ENCODE results near the gene LRPPRC.
A peak's percentile ranks its signal among the peaks of the same experiment; 100 is the strongest.

LRPPRC gene

GRCh38 chr2:43984533-43984932 is 11.3 kb downstream of the LRPPRC start:
- DNase-seq (ENCODE audit: insufficient read length, low spot score), result no peak
- FAIRE-seq, result no peak

DNA sequence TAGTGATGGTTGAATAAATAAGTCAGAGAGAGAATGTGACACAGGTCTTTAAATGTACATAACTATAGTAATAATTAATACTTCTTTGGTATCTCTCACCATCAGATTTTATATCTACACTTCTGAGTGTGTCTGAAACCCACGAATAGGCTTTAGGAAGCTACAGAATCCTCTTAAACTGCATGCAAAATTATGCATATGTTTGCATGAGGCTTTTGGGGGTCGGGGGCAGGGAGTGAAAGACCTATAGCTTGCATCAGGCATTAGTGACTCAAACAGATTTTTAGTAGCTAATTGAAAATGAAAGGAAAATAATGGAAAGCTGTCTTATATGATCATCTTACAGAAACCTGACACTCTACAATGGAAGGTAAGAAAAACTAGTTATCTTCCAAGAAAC is 14.9 kb downstream of the LRPPRC start:
- FAIRE-seq (no peak), DNase-seq (ENCODE audit: insufficient read length, low spot score) (no peak)

DNA sequence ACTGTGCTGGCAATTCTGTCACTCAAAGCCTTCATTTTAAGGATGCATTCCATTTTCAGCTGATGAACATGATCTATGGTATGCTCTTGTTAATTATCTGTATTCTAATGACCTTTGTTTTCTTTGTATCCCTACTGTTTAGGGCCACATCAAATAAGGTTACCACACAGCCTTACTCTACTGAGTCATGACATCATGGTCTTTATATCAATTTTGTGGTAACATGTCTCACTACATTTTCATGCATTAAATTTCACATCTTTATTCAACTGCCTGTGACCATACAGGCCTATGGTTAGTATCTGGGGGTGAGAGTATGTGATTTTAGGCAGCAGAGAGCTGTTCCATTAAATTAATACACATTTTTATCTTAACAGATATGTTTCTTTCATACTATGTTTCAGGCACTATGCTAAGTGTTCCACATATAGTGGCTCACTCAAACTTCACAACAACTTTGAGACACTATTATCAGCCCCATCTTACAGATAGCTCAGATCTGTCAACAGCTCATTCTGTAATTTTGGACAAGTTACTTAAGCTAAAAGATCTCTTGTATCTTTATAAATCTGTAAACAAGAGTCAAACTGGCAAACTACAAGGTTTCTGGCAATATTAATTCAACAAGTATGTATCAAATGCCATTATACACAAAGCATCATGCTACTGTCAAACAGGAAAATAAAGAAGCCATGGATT is 18.0 kb downstream of the LRPPRC start:
- DNase-seq (ENCODE audit: insufficient read length, low spot score) (no peak), FAIRE-seq (no peak)

GRCh38 chr2:43960921-43961320 is 34.9 kb downstream of the LRPPRC start:
- FAIRE-seq (no peak), DNase-seq (ENCODE audit: insufficient read length, low spot score) (no peak)

DNA sequence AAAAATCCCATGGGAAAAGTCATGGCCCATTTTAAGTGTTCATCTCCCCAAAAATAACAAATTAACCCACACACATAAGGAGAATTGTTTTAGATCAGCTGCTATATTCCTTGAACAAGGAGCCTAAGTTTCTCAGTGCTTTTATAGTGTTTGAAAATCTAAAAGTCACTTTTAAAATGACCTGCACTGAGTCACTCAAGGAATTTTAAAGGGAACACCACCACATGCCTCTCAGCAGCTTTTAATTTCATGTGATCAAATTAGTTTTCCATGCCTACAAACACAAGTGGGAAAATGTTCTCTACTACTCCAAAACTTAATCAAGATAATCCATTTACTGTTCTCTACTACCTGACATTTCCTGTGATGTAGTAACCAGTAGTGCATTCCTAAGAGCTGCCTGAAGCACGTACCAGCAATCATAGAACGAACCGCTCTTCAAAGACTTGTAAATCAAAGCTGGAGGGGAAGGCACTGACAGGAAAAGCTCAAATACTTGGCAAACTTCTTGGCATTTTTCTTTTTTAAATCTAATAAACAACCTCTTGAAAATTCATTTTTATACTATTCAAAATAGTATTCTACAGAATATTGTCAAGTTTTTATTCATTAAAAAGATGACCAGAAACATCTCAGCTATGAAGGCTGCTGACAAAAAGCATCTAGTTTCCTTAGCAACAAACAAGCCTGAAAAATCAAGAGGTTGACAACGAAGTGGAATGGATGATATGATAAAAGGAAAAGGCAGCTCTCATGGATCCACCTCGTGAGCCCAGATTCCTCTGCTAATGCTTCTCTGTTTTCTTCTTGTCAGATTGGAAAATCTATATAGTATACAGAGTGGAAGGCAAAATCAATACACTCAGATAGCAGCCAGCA is 37.2 kb downstream of the LRPPRC start:
- FAIRE-seq, result no peak
- DNase-seq (ENCODE audit: insufficient read length, low spot score), result no peak

- FAIRE-seq (peak; percentile 47), DNase-seq (ENCODE audit: insufficient read length, low spot score) (no peak)
These were observed 45.3 kb downstream of the LRPPRC start for GRCh38 chr2:43950383-43951008.

- FAIRE-seq (peak; percentile 45), DNase-seq (ENCODE audit: insufficient read length, low spot score) (no peak)
These were observed 47.4 kb downstream of the LRPPRC start for GRCh38 chr2:43948370-43948769.

DNA sequence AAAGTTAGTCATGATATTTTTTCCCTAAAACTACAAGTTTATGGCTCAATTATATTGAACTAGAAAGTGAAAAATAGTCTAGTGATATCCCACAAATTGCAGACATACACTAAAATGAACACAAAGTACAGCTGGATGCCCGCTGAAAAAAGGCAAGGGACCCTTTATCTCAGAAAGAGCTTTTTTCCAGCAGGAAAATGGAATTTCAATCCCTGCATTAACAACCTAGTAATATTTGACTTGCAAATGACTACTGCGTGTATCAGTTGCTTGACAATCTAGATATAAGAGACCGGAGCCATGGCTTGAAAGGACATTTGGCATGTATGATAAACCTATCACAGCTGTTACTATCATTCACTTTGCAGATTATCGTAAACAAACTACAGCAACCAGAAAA is 49.1 kb downstream of the LRPPRC start:
- FAIRE-seq (no peak), DNase-seq (ENCODE audit: insufficient read length, low spot score) (no peak)

- FAIRE-seq (no peak), DNase-seq (ENCODE audit: insufficient read length, low spot score) (no peak)
These were observed 50.4 kb downstream of the LRPPRC start for GRCh38 chr2:43945439-43945838.

DNA sequence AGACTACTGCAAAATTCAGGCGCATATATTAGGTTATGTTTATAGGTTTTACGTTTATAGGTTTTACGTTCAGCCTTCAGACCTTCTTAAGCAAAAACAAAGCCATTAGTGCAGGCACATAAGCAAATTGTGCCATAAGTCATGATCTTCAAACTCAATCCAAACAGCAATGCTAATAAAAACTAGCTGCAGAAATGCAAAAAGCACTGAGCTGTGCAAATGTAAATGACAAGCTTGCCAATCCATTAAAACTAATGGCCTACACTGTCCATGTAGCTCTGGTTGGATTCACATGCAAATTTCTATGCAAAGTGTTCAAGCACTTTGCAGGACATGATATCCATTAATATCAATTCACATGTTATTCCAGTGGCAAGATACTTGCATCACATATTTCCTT is 50.9 kb downstream of the LRPPRC start:
- FAIRE-seq (no peak), DNase-seq (ENCODE audit: insufficient read length, low spot score) (no peak)

DNA sequence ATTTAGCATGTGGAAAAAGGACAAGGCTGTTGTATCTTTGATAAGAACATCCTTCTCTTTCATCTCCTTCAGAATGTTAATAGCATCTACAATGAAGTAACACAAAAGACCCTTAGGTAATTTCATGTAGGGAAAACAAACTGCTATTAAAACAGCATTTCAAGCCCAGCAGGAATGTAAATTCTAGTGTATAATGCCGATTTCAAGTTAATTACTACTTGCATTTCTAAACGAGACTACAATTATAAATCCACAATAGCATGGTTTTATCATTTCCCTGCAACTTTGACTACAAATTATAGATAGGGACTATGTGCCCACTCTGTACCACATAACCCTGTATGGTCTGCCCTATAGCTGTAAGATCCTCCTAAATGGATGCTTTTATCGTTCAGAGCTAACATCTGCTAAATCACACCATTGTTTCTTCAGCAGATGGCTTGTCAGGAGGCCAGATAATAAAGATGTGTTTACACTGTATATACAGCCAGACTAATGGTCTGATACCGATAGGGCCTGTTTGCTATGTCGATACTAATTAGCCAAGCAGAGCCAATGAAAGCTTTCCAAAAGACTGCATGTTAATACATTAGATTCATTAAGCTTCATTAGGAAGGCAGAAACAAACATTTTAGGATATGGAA is 51.9 kb downstream of the LRPPRC start:
- FAIRE-seq (peak; percentile 14), DNase-seq (ENCODE audit: insufficient read length, low spot score) (no peak)

DNA sequence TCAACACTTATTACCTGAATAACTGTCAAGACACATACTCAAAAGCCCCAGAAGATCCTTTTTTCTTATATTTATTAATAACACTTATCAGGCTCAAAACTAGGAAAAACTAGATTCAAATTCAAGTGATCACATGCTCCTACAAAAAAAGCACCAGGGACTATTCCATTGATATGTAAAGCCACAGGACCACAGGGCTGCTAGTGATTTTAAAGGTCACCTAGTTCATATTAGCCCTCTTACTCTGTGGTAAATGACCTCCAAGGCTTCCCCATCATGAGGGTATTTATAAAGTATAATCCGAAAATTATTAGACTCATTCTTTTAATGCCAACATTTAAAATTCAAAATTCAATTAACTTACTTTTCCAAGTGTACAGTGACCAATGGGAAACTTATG is 52.5 kb downstream of the LRPPRC start:
- no peak for FAIRE-seq
- no peak for DNase-seq (ENCODE audit: insufficient read length, low spot score)

- no peak for FAIRE-seq
- DNase-seq (ENCODE audit: insufficient read length, low spot score), result no peak
These were observed 52.9 kb downstream of the LRPPRC start for GRCh38 chr2:43942881-43943280.

DNA sequence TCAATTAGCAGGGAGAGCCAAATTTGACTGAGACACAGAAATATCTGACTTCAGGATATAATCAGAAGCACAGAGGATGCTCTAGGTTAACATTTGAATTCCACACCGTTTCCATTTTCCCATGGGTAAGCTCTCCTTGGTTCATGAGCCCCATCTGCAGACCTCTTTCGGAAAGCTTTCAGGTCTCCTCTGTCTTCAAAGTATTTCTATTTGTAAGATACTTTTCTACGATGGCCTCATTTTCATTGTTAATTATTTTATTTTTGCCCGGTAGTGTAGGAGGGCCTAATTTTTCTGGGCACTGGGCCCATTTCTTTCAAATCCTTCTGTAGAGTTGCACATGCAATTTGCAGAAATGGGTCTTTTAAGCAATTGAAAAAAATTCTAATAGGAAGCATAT is 53.8 kb downstream of the LRPPRC start:
- no peak for DNase-seq (ENCODE audit: insufficient read length, low spot score)

DNA sequence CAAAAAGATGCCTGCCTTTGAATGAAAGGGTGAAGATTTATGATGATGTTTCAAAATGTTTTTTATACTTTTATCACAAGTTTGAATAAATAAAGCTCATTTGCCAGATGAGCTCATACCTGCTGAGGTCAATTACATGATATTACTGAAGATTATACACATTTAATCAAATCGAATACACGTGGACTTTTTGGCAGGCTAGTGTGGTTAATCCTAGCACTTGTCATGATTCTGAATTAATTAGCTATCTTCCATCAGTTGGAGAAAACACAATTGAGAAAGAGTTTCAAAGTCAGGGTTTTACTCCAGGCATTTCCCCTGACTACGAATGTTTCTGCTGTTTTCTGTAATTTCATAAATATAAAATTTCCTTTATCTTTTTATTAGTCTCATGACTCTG is 54.4 kb downstream of the LRPPRC start:
- FAIRE-seq (no peak), DNase-seq (ENCODE audit: insufficient read length, low spot score) (no peak)

More for the DNA sequence above, 53.8 kb downstream of the LRPPRC start:
- FAIRE-seq, result no peak

DNA sequence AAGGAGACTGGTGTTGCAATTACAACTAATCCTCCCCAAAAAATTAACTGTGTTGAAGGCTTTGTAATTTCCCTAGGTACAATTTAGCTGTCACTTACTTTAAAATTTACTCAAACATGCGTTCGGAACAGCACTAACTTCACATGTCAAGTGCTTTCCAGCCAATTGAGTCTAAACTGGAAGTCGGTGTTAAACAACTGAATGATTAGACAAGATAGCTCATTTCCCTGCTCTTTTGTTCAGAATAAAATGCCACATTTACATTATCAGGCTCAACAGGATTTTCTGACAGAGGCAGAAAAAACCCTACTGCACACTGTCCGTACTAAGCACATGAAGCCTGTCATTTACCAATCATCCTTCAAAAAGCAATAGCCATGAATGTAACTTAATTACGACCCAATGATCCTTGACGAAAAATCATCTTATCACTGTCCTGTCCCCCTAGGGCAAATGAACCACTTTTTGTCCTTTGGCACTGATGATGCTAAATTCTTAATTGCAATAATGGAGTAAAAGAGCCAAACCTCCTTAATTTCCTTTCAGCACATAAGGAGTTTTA is 56.0 kb downstream of the LRPPRC start:
- no peak for FAIRE-seq
- DNase-seq (ENCODE audit: insufficient read length, low spot score), result no peak

GRCh38 chr2:43937269-43937820 is 58.4 kb downstream of the LRPPRC start:
- DNase-seq (ENCODE audit: insufficient read length, low spot score) (no peak), FAIRE-seq (no peak)

DNA sequence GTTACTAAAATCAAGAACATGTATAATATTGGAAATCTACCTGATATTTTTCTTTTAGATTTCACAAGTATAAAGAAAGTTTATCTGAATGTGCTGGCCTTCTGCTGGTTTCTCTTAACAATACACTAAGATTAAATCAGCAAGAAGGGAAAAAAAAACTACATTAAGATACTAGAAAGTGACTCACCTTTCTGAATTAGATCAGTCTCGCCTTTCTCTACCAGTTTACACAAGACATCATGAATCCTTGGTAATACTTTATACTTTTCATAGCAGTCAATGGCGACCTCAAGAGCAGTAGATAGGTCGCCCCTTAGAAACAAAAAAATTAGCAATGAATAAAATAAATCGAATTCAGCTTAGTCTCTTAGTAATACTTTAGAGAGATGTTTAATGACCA is 61.2 kb downstream of the LRPPRC start:
- FAIRE-seq, result no peak
- DNase-seq (ENCODE audit: insufficient read length, low spot score), result no peak

DNA sequence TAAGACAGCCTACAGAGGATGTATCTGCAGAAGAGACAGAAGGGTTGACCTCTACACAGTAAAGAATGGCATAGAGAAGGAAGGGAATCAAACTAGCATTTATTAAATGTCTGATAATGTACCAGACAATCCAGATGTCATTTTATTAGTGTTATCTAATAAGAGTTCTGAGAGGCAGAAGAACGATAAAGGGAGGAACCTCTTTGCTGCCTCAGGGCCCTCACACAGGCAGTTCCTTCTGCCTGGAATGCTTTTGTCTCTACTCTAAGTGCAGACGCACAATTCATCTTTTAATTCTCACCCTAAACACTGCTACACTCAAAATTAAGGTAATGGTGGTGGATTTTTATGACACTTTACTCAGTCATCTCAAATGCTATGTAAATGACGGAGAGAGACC is 64.5 kb downstream of the LRPPRC start:
- DNase-seq (ENCODE audit: insufficient read length, low spot score), result no peak

GRCh38 chr2:43927442-43927841 is 68.3 kb downstream of the LRPPRC start:
- FAIRE-seq, result no peak
- no peak for DNase-seq (ENCODE audit: insufficient read length, low spot score)

More for the DNA sequence above, 64.5 kb downstream of the LRPPRC start:
- FAIRE-seq, result no peak

- no peak for FAIRE-seq
- DNase-seq (ENCODE audit: insufficient read length, low spot score), result no peak
These were observed 70.4 kb downstream of the LRPPRC start for GRCh38 chr2:43925431-43925830.

Measured in GM19239 (cell line).